Measurements from ENCODE around the gene GTPBP3.

- TF ChIP-seq ZFP36 (IDR thresholded peaks at IDR 0.05; ENCODE audit: borderline replicate concordance, low read depth, low read length, partially characterized antibody) (no peak), USF2 (IDR thresholded peaks at IDR 0.05; ENCODE audit: low read depth, low read length) (no peak), USF2 (CRISPR knock-in tag; IDR thresholded peaks at IDR 0.05; ENCODE audit: borderline replicate concordance) (no peak), SCMH1 (CRISPR knock-in tag; IDR thresholded peaks at IDR 0.05; ENCODE audit: borderline replicate concordance) (no peak), RAD21 (CRISPR knock-in tag; IDR thresholded peaks at IDR 0.05) (no peak), EZH2 (conservative IDR thresholded peaks at IDR 0.05; ENCODE audit: low read depth, low read length) (no peak)
These were observed 5.0 kb upstream of the GTPBP3 start for GRCh38 chr19:17332360-17332676.
